H9 (cell line): Measurements from ENCODE around the gene FMOD. TPM values are rescaled to one million over a fixed set of nuclear protein-coding genes. Genes with fewer than 3 reads are reported as not detected.

ENCODE experiments used
- DNase-seq: peaks from one replicate; pipeline ENCODE4 v3.0.0-alpha.2; 2017
- H2AFZ ChIP-seq: one replicate; pipeline ENCODE4 v1.6.1; 2013; ENCODE audit warnings: mild to moderate bottlenecking, low read length, control low read depth, moderate library complexity
- H2AK5ac ChIP-seq: 2 replicates; pipeline ENCODE4 v1.6.1; 2013; ENCODE audit warnings: low read length, control low read depth, mixed read lengths; ENCODE audit not compliant: insufficient read length
- H2BK120ac ChIP-seq: one replicate; pipeline ENCODE4 v1.6.1; 2013; ENCODE audit warnings: low read depth, mild to moderate bottlenecking, low read length, control low read depth, inconsistent platforms; ENCODE audit not compliant: poor library complexity, severe bottlenecking
- H2BK12ac ChIP-seq: 2 replicates; pipeline ENCODE4 v1.6.1; 2013; ENCODE audit warnings: low read length, control low read depth, mixed read lengths, low read depth; ENCODE audit not compliant: insufficient read length
- H2BK15ac ChIP-seq: 2 replicates; pipeline ENCODE4 v1.6.1; 2013; ENCODE audit warnings: low read depth, low read length, control low read depth
- H2BK20ac ChIP-seq: one replicate; pipeline ENCODE4 v1.6.1; 2013; ENCODE audit warnings: low read depth, mild to moderate bottlenecking, low read length, control low read depth, inconsistent platforms; ENCODE audit not compliant: poor library complexity, severe bottlenecking
- H2BK5ac ChIP-seq: 2 replicates; pipeline ENCODE4 v1.6.1; 2013; ENCODE audit warnings: low read length, control low read depth, mixed read lengths; ENCODE audit not compliant: insufficient read length
- H3K14ac ChIP-seq: 2 replicates; pipeline ENCODE4 v1.6.1; 2013; ENCODE audit warnings: low read length, control low read depth; ENCODE audit not compliant: insufficient read depth
- H3K18ac ChIP-seq: 2 replicates; pipeline ENCODE4 v1.6.1; 2013; ENCODE audit warnings: low read depth, mild to moderate bottlenecking, mixed read lengths, low read length, control low read depth; ENCODE audit not compliant: insufficient read length
- H3K23ac ChIP-seq: 2 replicates; pipeline ENCODE4 v1.6.1; 2013; ENCODE audit warnings: low read length, control low read depth, mixed read lengths, low read depth; ENCODE audit not compliant: insufficient read length
- H3K23me2 ChIP-seq: 2 replicates; pipeline ENCODE4 v1.6.1; 2013; ENCODE audit warnings: low read depth, mild to moderate bottlenecking, mixed read lengths, low read length, control low read depth; ENCODE audit not compliant: insufficient read length, poor library complexity, severe bottlenecking
- H3K27ac ChIP-seq: 2 replicates; pipeline ENCODE4 v1.5.1; 2013; ENCODE audit warnings: low read length, control low read depth, mixed read lengths, low read depth; ENCODE audit not compliant: insufficient read length
- H3K27me3 ChIP-seq: 2 replicates; pipeline ENCODE4 v1.6.1; 2013; ENCODE audit warnings: low read length, control low read depth, inconsistent platforms; ENCODE audit not compliant: insufficient read depth
- H3K4ac ChIP-seq: 2 replicates; pipeline ENCODE4 v1.6.1; 2013; ENCODE audit warnings: low read depth, mild to moderate bottlenecking, control low read depth, inconsistent platforms, low read length, moderate library complexity
- H3K4me1 ChIP-seq: 2 replicates; pipeline ENCODE4 v1.6.1; 2013; ENCODE audit warnings: low read length, control low read depth, inconsistent platforms; ENCODE audit not compliant: insufficient read depth
- H3K4me2 ChIP-seq: 2 replicates; pipeline ENCODE4 v1.6.1; 2013; ENCODE audit warnings: low read length, control low read depth, mixed read lengths; ENCODE audit not compliant: insufficient read length, insufficient read depth
- H3K56ac ChIP-seq: 2 replicates; pipeline ENCODE4 v1.6.1; 2013; ENCODE audit warnings: low read depth, mild to moderate bottlenecking, mixed read lengths, low read length, control low read depth; ENCODE audit not compliant: insufficient read length
- H3K79me1 ChIP-seq: 2 replicates; pipeline ENCODE4 v1.6.1; 2013; ENCODE audit warnings: low read depth, mild to moderate bottlenecking, moderate library complexity, low read length, control low read depth, inconsistent platforms; ENCODE audit not compliant: insufficient read depth, poor library complexity, severe bottlenecking
- H3K79me2 ChIP-seq: 2 replicates; pipeline ENCODE4 v1.6.1; 2013; ENCODE audit warnings: low read length, control low read depth, inconsistent platforms; ENCODE audit not compliant: insufficient read depth
- H3K9ac ChIP-seq: 2 replicates; pipeline ENCODE4 v1.6.1; 2013; ENCODE audit warnings: low read length, control low read depth, mixed read lengths; ENCODE audit not compliant: insufficient read length; ENCODE audit errors: extremely low read depth
- H3K9me3 ChIP-seq: one replicate; pipeline ENCODE4 v1.6.1; 2013; ENCODE audit warnings: low read depth, low read length, inconsistent platforms; ENCODE audit not compliant: control insufficient read depth
- H3T11ph ChIP-seq: one replicate; pipeline ENCODE4 v1.6.1; 2013; ENCODE audit warnings: mild to moderate bottlenecking, low read length, control low read depth, inconsistent platforms
- H4K20me1 ChIP-seq: one replicate; pipeline ENCODE4 v1.6.1; 2013; ENCODE audit not compliant: control insufficient read depth, insufficient read length, insufficient read depth
- H4K5ac ChIP-seq: 2 replicates; pipeline ENCODE4 v1.6.1; 2013; ENCODE audit warnings: low read depth, mild to moderate bottlenecking, mixed read lengths, low read length, control low read depth; ENCODE audit not compliant: insufficient read length
- H4K8ac ChIP-seq: replicated peaks from 2 replicates; pipeline ENCODE4 v1.6.1; 2013; ENCODE audit warnings: low read length, control low read depth, mixed read lengths, low read depth; ENCODE audit not compliant: insufficient read length
- H4K91ac ChIP-seq: 2 replicates; pipeline ENCODE4 v1.6.1; 2013; ENCODE audit warnings: low read depth, mild to moderate bottlenecking, moderate library complexity, mixed read lengths, low read length, control low read depth; ENCODE audit not compliant: insufficient read length
- H3K27ac Mint-ChIP-seq, 3 experiments: 2 replicates in 2 of 3; 3 replicates in 1 of 3; pipeline ENCODE4 v1.8.0; 2020 to 2021; ENCODE audit warnings: mixed read lengths in 3 of 3, mild to moderate bottlenecking in 1 of 3, moderate library complexity in 1 of 3
- H3K27me3 Mint-ChIP-seq: 2 replicates; pipeline ENCODE4 v1.8.0; 2021; ENCODE audit warnings: low read depth, mild to moderate bottlenecking, moderate library complexity, mixed read lengths
- H3K36me3 Mint-ChIP-seq, 3 experiments: 2 replicates in 2 of 3; 3 replicates in 1 of 3; pipeline ENCODE4 v1.8.0; 2020 to 2021; ENCODE audit warnings: low read depth in 3 of 3, mixed read lengths in 3 of 3; ENCODE audit not compliant: insufficient read depth in 1 of 3
- H3K4me1 Mint-ChIP-seq, 2 experiments: 2 replicates each; pipeline ENCODE4 v1.8.0; 2020; ENCODE audit warnings: mixed read lengths in 2 of 2
- H3K4me3 Mint-ChIP-seq, 2 experiments: 2 replicates in 1 of 2; 3 replicates in 1 of 2; pipeline ENCODE4 v1.8.0; 2020 to 2021; ENCODE audit warnings: mild to moderate bottlenecking in 2 of 2, mixed read lengths in 2 of 2, moderate library complexity in 1 of 2
- H3K9me3 Mint-ChIP-seq, 2 experiments: 2 replicates in 1 of 2; 3 replicates in 1 of 2; pipeline ENCODE4 v1.8.0; 2020; ENCODE audit warnings: mild to moderate bottlenecking in 2 of 2, mixed read lengths in 2 of 2, moderate library complexity in 1 of 2
- WGBS: extraction: QIAGEN DNeasy Blood & Tissue Kit; methylation state at CpG from one replicate; pipeline ENCODE4 v1.1.7; 2013; ENCODE audit warnings: missing lambda C conversion rate, low lambda C conversion rate, mixed read lengths; ENCODE audit not compliant: insufficient read length; ENCODE audit errors: extremely low coverage; 5-methylcytosine and 5-hydroxymethylcytosine counted together
- total RNA-seq: library from RNA; stranded (reverse); gene quantifications from 2 replicates; pipeline ENCODE4 v1.2.1, GENCODE V29; 2021
- TF ChIP-seq, protein P1 (sequence below): fragments of 200-600 bp; sonication (generic); conservative IDR thresholded peaks from 3 replicates; pipeline ENCODE4 v1.8.0; 2021; ENCODE audit warnings: antibody characterized with exemption, mild to moderate bottlenecking

The FMOD gene
- total RNA-seq, 1 experiment from 2014 or later = not detected

- no peak overlapping the region for H2BK5ac ChIP-seq
- no peak overlapping the region for H2AK5ac ChIP-seq
- H4K8ac ChIP-seq = no peak overlapping the region
- peaks cover 41% of the 10 kb centered on the region for H3K27me3 Mint-ChIP-seq
- no peak overlapping the region for H3K14ac ChIP-seq
- no peak overlapping the region for H3K23ac ChIP-seq
- no peaks in the 10 kb centered on the region for H3K79me2 ChIP-seq
- no peak overlapping the region for H3K27ac Mint-ChIP-seq
- H3K4me1 ChIP-seq = no peaks in the 10 kb centered on the region
- no peak overlapping the region for H4K91ac ChIP-seq
- no peak overlapping the region for H3K4me2 ChIP-seq
- H3K4me3 Mint-ChIP-seq = no peak overlapping the region
- no peak overlapping the region for H3K27ac ChIP-seq
- H3K9me3 Mint-ChIP-seq = no peaks in the 10 kb centered on the region
- TF ChIP-seq, protein P1, sequence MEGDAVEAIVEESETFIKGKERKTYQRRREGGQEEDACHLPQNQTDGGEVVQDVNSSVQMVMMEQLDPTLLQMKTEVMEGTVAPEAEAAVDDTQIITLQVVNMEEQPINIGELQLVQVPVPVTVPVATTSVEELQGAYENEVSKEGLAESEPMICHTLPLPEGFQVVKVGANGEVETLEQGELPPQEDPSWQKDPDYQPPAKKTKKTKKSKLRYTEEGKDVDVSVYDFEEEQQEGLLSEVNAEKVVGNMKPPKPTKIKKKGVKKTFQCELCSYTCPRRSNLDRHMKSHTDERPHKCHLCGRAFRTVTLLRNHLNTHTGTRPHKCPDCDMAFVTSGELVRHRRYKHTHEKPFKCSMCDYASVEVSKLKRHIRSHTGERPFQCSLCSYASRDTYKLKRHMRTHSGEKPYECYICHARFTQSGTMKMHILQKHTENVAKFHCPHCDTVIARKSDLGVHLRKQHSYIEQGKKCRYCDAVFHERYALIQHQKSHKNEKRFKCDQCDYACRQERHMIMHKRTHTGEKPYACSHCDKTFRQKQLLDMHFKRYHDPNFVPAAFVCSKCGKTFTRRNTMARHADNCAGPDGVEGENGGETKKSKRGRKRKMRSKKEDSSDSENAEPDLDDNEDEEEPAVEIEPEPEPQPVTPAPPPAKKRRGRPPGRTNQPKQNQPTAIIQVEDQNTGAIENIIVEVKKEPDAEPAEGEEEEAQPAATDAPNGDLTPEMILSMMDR = no peak
- no peak overlapping the region for H4K5ac ChIP-seq
- H2BK120ac ChIP-seq = no peak overlapping the region
- no peak overlapping the region for H3T11ph ChIP-seq
- no peak overlapping the region for H3K18ac ChIP-seq
- DNase-seq = no peak
- no CpG with 5 or more reads among the region's 2 CpGs for WGBS
- no peak overlapping the region for H3K56ac ChIP-seq
- H2BK12ac ChIP-seq = no peak overlapping the region
- no peaks in the 10 kb centered on the region for H3K23me2 ChIP-seq
- no peak overlapping the region for H2BK20ac ChIP-seq
- H2AFZ ChIP-seq = no peak overlapping the region
- no peak overlapping the region for H3K4ac ChIP-seq
- H3K4me1 Mint-ChIP-seq = peaks cover 0 to 10% of the 10 kb centered on the region in 2 experiments; a peak in 2 of 4 replicates
- H3K9ac ChIP-seq = no peak overlapping the region
- no peaks in the 10 kb centered on the region for H4K20me1 ChIP-seq
- H3K27me3 ChIP-seq = no peaks in the 10 kb centered on the region
- H2BK15ac ChIP-seq = no peak overlapping the region
- no peaks in the 10 kb centered on the region for H3K79me1 ChIP-seq
- H3K36me3 Mint-ChIP-seq = no peaks in the 10 kb centered on the region; a peak in 1 of 7 replicates
- H3K9me3 ChIP-seq = no peaks in the 10 kb centered on the region
Observed at GRCh38 chr1:203354246-203354645, 3.3 kb upstream of the FMOD start.
